RWPE1 (cell line): ENCODE measurements around the gene GPR176.
"Not testable (repeated sequence)": the region's sequence is repeated elsewhere in the genome, so short reads cannot be mapped to it uniquely, and the experiment has no call there.

Experiments
- CTCF ChIA-PET: fragments of 350-600 bp; sonication (Branson Sonifier 250); formaldehyde crosslinking; extraction: SDS; loops from one replicate; lab custom pipeline; 2021; lab: Yijun Ruan, JAX
- POLR2A ChIA-PET: fragments of 400-600 bp; formaldehyde crosslinking; extraction: SDS; loops from one replicate; lab custom pipeline; 2020; ENCODE audit warnings: antibody characterized with exemption; ENCODE audit not compliant: low non-redundant PET; lab: Yijun Ruan, JAX
- DNase-seq: peaks from one replicate; pipeline ENCODE4 v3.0.0; 2012; ENCODE audit warnings: low spot score
- H3K27ac ChIP-seq: fragments of 450-650 bp; 2 replicates; pipeline ENCODE4 v1.5.1; 2017
- CTCF ChIP-seq: fragments of 450-650 bp; conservative IDR thresholded peaks from 2 replicates; pipeline ENCODE4 v1.5.1; 2017; ENCODE audit warnings: low read depth, mild to moderate bottlenecking

GPR176 gene

DNA sequence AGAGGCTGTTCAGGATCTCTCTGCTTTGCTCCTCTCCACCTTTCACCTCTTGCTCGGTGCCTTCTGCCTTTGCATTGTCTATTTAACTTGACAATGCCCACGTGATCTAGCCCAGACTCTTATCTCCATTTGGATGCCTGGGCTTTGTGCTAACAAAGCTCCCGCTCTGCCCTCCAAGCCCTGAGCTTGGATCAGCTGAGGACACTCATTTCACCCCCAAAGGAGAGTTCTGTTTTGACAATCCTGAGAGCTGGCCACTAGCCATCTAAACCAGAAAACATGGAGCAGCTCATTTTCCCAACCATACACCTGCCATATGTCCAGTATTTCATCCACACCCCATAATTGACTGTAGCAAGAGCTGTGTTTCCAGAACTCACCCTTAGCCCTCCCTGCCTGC, 12.8 kb downstream of the GPR176 start:
- POLR2A ChIA-PET: no interaction called here
- CTCF ChIA-PET: no interaction called here
- no peak overlapping the region for H3K27ac ChIP-seq
- DNase-seq: no peak
- TF ChIP-seq CTCF: no peak

GRCh38 chr15:39904115-39904514, 16.0 kb downstream of the GPR176 start:
- no peak overlapping the region for H3K27ac ChIP-seq
- ChIA-PET CTCF (no interaction called here), POLR2A (no interaction called here)
- no peak for TF ChIP-seq CTCF
- DNase-seq: no peak

GRCh38 chr15:39898317-39898716, 21.7 kb downstream of the GPR176 start:
- CTCF ChIA-PET: interaction anchor here (0.7 kb wide), 1 partner anchor 25 kb away, joined by 5 read pairs; no protein-coding TSS in a partner anchor
- H3K27ac ChIP-seq: no peak overlapping the region
- POLR2A ChIA-PET: no interaction called here

DNA sequence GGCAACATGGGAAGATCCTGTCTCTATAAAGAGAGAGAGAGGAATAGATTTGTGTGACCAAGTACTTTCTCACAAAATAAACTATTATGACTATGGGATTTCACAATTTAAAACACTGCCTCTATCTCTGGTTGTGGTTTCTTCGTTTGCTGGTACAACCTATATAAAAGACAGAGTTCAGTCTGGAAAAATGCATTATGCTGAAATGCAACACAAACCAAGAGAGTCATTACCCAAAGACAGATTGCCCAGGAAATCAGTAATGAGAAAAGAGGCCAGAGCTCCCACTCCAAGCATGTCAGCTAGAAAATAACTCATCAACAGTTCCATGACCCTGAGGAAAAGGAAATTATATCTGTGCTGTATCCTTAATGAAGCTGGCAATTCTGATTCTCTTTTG, 23.2 kb downstream of the GPR176 start:
- no peak for TF ChIP-seq CTCF
- CTCF ChIA-PET: interaction anchor here (0.9 kb wide), 2 partner anchors 9 kb away, joined by 3 to 4 read pairs; no protein-coding TSS in a partner anchor
- no peak overlapping the region for H3K27ac ChIP-seq
- no peak for DNase-seq
- POLR2A ChIA-PET: no interaction called here

More at GRCh38 chr15:39898317-39898716, 21.7 kb downstream of the GPR176 start:
- TF ChIP-seq CTCF: no peak
- no peak for DNase-seq

GRCh38 chr15:39896101-39896500, 24.0 kb downstream of the GPR176 start:
- DNase-seq: no peak
- no peak for TF ChIP-seq CTCF
- no peak overlapping the region for H3K27ac ChIP-seq
- CTCF ChIA-PET: interaction anchor here (0.9 kb wide), 1 partner anchor 8 kb away, joined by 4 read pairs; no protein-coding TSS in a partner anchor
- POLR2A ChIA-PET: no interaction called here

DNA sequence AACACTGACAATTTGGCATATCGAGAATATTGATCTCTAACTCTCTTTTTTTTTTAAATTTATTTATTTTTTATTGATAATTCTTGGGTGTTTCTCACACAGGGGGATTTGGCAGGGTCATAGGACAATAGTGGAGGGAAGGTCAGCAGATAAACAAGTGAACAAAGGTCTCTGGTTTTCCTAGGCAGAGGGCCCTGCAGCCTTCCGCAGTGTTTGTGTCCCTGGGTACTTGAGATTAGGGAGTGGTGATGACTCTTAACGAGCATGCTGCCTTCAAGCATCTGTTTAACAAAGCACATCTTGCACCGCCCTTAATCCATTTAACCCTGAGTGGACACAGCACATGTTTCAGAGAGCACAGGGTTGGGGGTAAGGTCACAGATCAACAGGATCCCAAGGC, 27.0 kb downstream of the GPR176 start:
- CTCF ChIA-PET, POLR2A ChIA-PET, DNase-seq, H3K27ac ChIP-seq: not testable (repeated sequence)

DNA sequence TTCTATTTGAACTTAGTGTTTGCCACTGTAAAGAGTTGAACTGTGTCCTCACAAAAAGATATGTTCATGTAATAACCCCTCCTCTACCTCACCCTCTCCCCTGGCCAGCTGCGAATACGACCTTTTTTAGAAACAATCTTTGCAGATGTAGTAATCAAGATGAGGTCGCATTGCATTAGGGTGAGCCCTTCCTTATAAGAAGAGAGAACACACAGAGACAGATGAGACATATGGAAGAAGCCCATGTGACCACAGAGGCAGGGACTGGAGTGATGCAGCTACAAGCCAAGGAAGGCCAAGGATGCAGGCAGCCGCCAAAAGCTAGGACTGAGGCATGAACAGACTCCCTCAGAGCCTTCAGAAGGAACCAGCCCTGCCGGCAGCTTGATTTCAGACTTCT, 27.6 kb downstream of the GPR176 start:
- no peak for TF ChIP-seq CTCF
- CTCF ChIA-PET: no interaction called here
- no peak overlapping the region for H3K27ac ChIP-seq

More for the DNA sequence above, 27.6 kb downstream of the GPR176 start:
- no peak for DNase-seq
- POLR2A ChIA-PET: no interaction called here
